Activated T-helper 1 cell treated with anti-CD3 and anti-CD28 coated beads, Interleukin-2, amount 50 U/mL, for 16 hours (primary cell): ENCODE results near the gene GCKR.

Experiments
- DNase-seq, 2 donors: peaks; one replicate each; pipeline ENCODE4 v3.0.0-alpha.2; 2020; ENCODE audit warnings: low read depth in 1 of 2, low spot score in 1 of 2

The GCKR gene

GRCh38 chr2:27572439-27572838 is 75.8 kb downstream of the GCKR start:
- no peak for DNase-seq

DNA sequence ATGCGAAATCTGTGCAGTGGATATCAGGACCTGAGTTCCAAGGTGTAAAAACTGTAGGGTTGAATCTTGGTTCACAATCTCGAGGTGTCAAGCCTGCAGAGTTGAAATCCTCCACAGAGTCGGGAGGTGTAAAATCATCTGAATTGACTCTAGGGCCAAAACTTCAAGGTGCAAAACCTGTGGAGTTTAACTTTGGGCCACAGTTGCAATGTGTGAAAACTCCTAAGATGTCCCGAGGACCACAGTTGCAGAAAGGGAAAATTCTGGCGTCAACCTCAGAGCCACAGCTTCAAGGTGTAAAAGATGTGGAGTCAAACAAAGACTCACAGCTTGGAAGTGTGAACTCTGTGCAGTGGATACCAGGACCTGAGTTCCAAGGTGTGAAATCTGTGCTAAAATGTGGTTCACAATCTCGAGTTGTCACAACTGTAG is 76.4 kb downstream of the GCKR start:
- no peak for DNase-seq
